C1 segment of cervical spinal cord (tissue), 14 donors: ENCODE measurements around the gene UTS2R.
A peak's percentile ranks its signal among the peaks of the same experiment; 100 is the strongest.
"Not testable (repeated sequence)": the region's sequence is repeated elsewhere in the genome, so short reads cannot be mapped to it uniquely, and the experiment has no call there.

Experiments used
- DNase-seq, 14 donors: peaks; one replicate each; lab custom pipeline; 2025; lab: John Stamatoyannopoulos, UW

UTS2R gene

DNA sequence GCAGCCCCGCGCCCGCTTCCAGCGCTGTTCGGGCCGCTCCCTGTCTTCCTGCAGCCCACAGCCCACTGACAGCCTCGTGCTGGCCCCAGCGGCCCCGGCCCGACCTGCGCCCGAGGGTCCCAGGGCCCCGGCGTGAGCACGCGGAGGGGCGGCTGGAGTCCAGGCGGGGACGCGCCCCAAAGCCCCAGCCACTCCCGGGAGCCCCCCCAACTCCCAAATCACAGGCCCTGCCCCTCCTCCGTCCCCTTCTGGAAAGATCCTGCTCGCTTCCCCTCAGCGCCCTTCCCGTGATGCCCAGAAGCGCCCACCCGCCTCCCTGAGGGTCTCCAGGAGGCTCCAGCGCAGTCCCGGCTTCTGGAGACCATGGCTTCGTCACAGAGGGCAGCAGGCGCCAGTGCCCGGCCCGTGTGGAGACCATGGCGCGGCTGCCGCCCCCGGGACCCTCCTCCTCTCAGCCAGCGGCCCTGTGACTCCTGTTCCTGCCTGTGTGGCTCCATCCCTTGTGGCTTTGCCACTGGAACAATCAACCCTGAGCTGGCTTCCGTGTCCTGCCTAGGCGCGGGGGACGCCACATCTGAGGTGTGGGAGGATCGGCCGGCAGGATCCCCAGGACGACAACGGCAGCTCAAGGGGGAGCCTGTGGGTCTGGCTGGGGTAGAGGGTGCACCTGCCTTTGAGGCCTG lies 3.9 kb downstream of the UTS2R start:
- DNase-seq = no peak

GRCh38 chr17:82376042-82376730 lies 4.6 kb downstream of the UTS2R start:
- no peak for DNase-seq

- not testable (repeated sequence) for DNase-seq
Measured at GRCh38 chr17:82377294-82377693, 5.7 kb downstream of the UTS2R start.

GRCh38 chr17:82377924-82378740 lies 6.6 kb downstream of the UTS2R start:
- DNase-seq = no peak

- DNase-seq = no peak
Measured at GRCh38 chr17:82378741-82379021, 7.1 kb downstream of the UTS2R start.

GRCh38 chr17:82380860-82381702 lies 9.5 kb downstream of the UTS2R start:
- no peak for DNase-seq

GRCh38 chr17:82381703-82382009 lies 10.1 kb downstream of the UTS2R start:
- DNase-seq = not testable (repeated sequence)

- DNase-seq = not testable (repeated sequence)
Measured at GRCh38 chr17:82382220-82382932, 10.8 kb downstream of the UTS2R start.

GRCh38 chr17:82382933-82383255 lies 11.3 kb downstream of the UTS2R start:
- no peak for DNase-seq

- DNase-seq = no peak
Measured at GRCh38 chr17:82383411-82383810, 11.8 kb downstream of the UTS2R start.

DNA sequence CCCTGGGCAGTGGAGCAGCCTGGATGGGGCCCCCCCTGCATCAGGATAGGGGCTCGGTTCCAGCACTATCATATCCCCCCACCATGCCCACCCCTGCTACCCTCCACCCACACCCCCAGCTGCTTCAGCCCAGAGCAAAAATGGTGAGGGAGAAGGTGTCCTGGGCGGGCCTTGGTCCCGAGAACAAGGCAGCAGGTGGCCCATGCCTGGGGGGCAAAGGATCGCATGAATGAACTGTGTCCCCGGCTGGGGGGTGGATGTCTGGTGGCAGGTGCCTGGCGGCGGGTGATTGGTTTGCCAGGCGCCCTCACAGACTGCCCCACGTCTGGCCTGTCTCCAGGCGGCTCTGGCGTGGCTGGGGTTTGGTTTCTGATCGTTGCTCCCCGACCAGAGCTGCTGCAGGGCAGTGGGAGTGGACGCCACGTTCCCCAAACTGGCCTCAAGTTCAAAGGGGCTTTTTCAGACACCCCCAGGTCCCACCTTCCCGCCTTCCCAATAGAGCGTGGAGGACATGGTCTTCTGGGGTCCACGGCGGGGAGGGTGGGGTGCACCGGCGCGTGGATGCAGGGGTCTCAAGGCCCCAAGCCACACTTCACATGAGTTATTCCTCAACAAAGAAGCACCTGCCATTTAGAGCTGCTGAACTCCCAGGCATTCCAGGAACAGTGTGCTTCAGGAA lies 12.6 kb downstream of the UTS2R start:
- no peak for DNase-seq

- peak in 1 of 14 donors; percentile 3 for DNase-seq
Measured at GRCh38 chr17:82384730-82385481, 13.3 kb downstream of the UTS2R start.

- no peak for DNase-seq
Measured at GRCh38 chr17:82385559-82386254, 14.1 kb downstream of the UTS2R start.

DNA sequence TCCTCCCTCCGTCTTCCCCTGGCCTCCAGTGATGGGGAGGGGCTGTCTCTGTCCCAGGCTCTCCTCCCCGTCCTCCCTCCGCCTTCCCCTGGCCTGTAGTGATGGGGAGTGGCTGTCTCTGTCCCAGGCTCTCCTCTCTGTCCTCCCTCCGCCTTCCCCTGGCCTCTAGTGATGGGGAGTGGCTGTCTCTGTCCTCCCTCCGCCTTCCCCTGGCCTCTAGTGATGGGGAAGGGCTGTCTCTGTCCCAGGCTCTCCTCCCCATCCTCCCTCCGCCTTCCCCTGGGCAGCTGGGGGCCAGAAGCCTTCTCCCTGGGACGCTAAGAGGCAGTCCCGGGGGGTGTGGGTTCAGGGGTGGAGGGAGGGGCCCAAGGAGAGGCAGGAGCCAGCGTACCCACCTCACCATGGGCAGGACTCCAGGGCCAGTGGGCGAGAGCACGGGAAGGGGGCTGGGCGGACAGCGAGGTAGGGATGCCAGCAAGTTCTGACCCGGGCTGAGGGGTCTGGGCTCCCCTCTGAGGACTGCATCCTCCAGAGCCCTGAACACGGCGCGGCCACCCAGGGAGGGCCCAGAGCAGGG lies 14.8 kb downstream of the UTS2R start:
- DNase-seq = no peak

- DNase-seq = no peak
Measured at GRCh38 chr17:82386881-82387704, 15.5 kb downstream of the UTS2R start.

GRCh38 chr17:82387705-82388106 lies 16.1 kb downstream of the UTS2R start:
- no peak for DNase-seq

- DNase-seq = no peak
Measured at GRCh38 chr17:82388223-82388921, 16.8 kb downstream of the UTS2R start.

DNA sequence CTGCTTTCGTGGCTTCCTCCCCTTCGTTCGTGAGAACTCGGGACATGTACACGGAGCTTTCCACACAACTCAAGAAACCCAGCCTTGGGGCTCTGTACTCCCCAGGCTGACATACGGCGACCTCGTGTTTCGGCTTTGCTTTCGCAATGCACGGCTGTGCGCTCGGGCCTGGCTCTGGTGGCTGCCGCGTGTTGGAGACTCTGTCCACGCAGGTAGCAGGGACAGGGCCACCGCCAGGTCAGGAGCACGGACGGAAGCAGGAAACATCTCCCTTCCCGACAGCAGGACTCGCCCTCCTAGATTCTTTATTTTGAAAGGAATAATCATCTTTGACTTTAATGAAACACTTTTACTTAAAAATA lies 17.3 kb downstream of the UTS2R start:
- DNase-seq = no peak
